Activated gamma-delta T cell treated with anti-CD3 and anti-CD28 coated beads, Interleukin-2, amount 50 U/mL, for 16 hours (primary cell): ENCODE data around the gene FAM124A.

Source experiments
- DNase-seq: peaks from one replicate; pipeline ENCODE4 v3.0.0-alpha.2; 2020; ENCODE audit warnings: low read depth

Gene FAM124A

GRCh38 chr13:51311231-51311630 is 89.0 kb downstream of the FAM124A start:
- DNase-seq: no peak

GRCh38 chr13:51311957-51312520 is 89.8 kb downstream of the FAM124A start:
- no peak for DNase-seq

- no peak for DNase-seq
Observed at GRCh38 chr13:51313619-51314018, 91.4 kb downstream of the FAM124A start.

GRCh38 chr13:51317262-51317661 is 95.1 kb downstream of the FAM124A start:
- no peak for DNase-seq

- DNase-seq: no peak
Observed at GRCh38 chr13:51318015-51318414, 95.8 kb downstream of the FAM124A start.

GRCh38 chr13:51318876-51319275 is 96.7 kb downstream of the FAM124A start:
- no peak for DNase-seq

- DNase-seq: no peak
Observed at GRCh38 chr13:51321836-51322235, 99.6 kb downstream of the FAM124A start.

- DNase-seq: no peak
Observed at GRCh38 chr13:51322826-51323225, 100.6 kb downstream of the FAM124A start.

- DNase-seq: no peak
Observed at GRCh38 chr13:51323824-51324511, 101.8 kb downstream of the FAM124A start.

- no peak for DNase-seq
Observed at GRCh38 chr13:51324714-51325420, 102.7 kb downstream of the FAM124A start.

GRCh38 chr13:51325837-51326236 is 103.6 kb downstream of the FAM124A start:
- no peak for DNase-seq

GRCh38 chr13:51326777-51327176 is 104.6 kb downstream of the FAM124A start:
- DNase-seq: no peak

- no peak for DNase-seq
Observed at GRCh38 chr13:51327961-51328360, 105.8 kb downstream of the FAM124A start.

- no peak for DNase-seq
Observed at GRCh38 chr13:51328488-51328887, 106.3 kb downstream of the FAM124A start.

GRCh38 chr13:51329606-51330005 is 107.4 kb downstream of the FAM124A start:
- no peak for DNase-seq

- DNase-seq: no peak
Observed at GRCh38 chr13:51330791-51331190, 108.6 kb downstream of the FAM124A start.

- DNase-seq: no peak
Observed at GRCh38 chr13:51331354-51331861, 109.2 kb downstream of the FAM124A start.

GRCh38 chr13:51332566-51333361 is 110.6 kb downstream of the FAM124A start:
- no peak for DNase-seq

GRCh38 chr13:51333421-51333820 is 111.2 kb downstream of the FAM124A start:
- DNase-seq: no peak

- no peak for DNase-seq
Observed at GRCh38 chr13:51333826-51334225, 111.6 kb downstream of the FAM124A start.
